ENCODE measurements around the gene RTCB.

RTCB gene

GRCh38 chr22:32411829-32412592 is at the start of gene RTCB:
RTCB (minus strand) TSS chr22:32412247; CDS start chr22:32412156, 91 bp downstream.
- DNase-seq: peak; percentile 82

- DNase-seq: no peak
These were observed 45.0 kb upstream of the RTCB start for GRCh38 chr22:32457031-32457430.

- DNase-seq: no peak
These were observed 36.9 kb upstream of the RTCB start for GRCh38 chr22:32448980-32449379.

GRCh38 chr22:32446321-32446720 is 34.3 kb upstream of the RTCB start:
- no peak for DNase-seq

GRCh38 chr22:32444068-32444467 is 32.0 kb upstream of the RTCB start:
- DNase-seq: no peak

GRCh38 chr22:32430352-32430751 is 18.3 kb upstream of the RTCB start:
- DNase-seq: no peak

- DNase-seq: no peak
These were observed 14.8 kb upstream of the RTCB start for GRCh38 chr22:32426881-32427280.

GRCh38 chr22:32423664-32424063 is 11.6 kb upstream of the RTCB start:
- no peak for DNase-seq

GRCh38 chr22:32422062-32422461 is 10.0 kb upstream of the RTCB start:
- no peak for DNase-seq

GRCh38 chr22:32421484-32421883 is 9.4 kb upstream of the RTCB start:
- DNase-seq: no peak

- no peak for DNase-seq
These were observed 5.9 kb upstream of the RTCB start for GRCh38 chr22:32417906-32418305.

- no peak for DNase-seq
These were observed 4.6 kb upstream of the RTCB start for GRCh38 chr22:32416556-32417085.

- DNase-seq: no peak
These were observed 2.1 kb upstream of the RTCB start for GRCh38 chr22:32414191-32414590.

GRCh38 chr22:32413719-32414118 is 1.7 kb upstream of the RTCB start:
- no peak for DNase-seq

- DNase-seq: no peak
These were observed 645 bp downstream of the RTCB start for GRCh38 chr22:32411402-32411801.

GRCh38 chr22:32410459-32410858 is 1.6 kb downstream of the RTCB start:
- no peak for DNase-seq

GRCh38 chr22:32409977-32410376 is 2.1 kb downstream of the RTCB start:
- no peak for DNase-seq

GRCh38 chr22:32407936-32408335 is 4.1 kb downstream of the RTCB start:
- no peak for DNase-seq

- DNase-seq: no peak
These were observed 4.7 kb downstream of the RTCB start for GRCh38 chr22:32407312-32407711.

- no peak for DNase-seq
These were observed 8.0 kb downstream of the RTCB start for GRCh38 chr22:32404021-32404420.

- no peak for DNase-seq
These were observed 10.6 kb downstream of the RTCB start for GRCh38 chr22:32401486-32401885.

- DNase-seq: no peak
These were observed 15.3 kb downstream of the RTCB start for GRCh38 chr22:32396746-32397145.

- DNase-seq: no peak
These were observed 15.8 kb downstream of the RTCB start for GRCh38 chr22:32396255-32396654.

- DNase-seq: no peak
These were observed 16.9 kb downstream of the RTCB start for GRCh38 chr22:32395107-32395506.

- no peak for DNase-seq
These were observed 22.4 kb downstream of the RTCB start for GRCh38 chr22:32389685-32390084.
